IgD-negative memory B cell (primary cell): Measurements from ENCODE around the gene TM4SF4. TPM values are rescaled to one million over a fixed set of nuclear protein-coding genes. Genes with fewer than 3 reads are reported as not detected.

Source experiments
- polyA plus RNA-seq: library from polyadenylated mRNA; unstranded; fragments of 300-500 nt; fragmentation: Illumina TruSeq; gene quantifications from one replicate; pipeline ENCODE4 v1.2.3, GENCODE V29; 2021

The TM4SF4 gene
- polyA plus RNA-seq, 1 donor from 2014 or later, result not detected

Other genes with a start within 250 kb of the TM4SF4 start
- gene TM4SF18, start 141.1 kb upstream of the TM4SF4 start, polyA plus RNA-seq, result not detected
- not detected for gene TM4SF1, start 97.0 kb upstream of the TM4SF4 start, polyA plus RNA-seq
- 1.2 TPM for gene WWTR1, start 183.3 kb downstream of the TM4SF4 start, polyA plus RNA-seq